ENCODE results near the gene DPP6.

DNA sequence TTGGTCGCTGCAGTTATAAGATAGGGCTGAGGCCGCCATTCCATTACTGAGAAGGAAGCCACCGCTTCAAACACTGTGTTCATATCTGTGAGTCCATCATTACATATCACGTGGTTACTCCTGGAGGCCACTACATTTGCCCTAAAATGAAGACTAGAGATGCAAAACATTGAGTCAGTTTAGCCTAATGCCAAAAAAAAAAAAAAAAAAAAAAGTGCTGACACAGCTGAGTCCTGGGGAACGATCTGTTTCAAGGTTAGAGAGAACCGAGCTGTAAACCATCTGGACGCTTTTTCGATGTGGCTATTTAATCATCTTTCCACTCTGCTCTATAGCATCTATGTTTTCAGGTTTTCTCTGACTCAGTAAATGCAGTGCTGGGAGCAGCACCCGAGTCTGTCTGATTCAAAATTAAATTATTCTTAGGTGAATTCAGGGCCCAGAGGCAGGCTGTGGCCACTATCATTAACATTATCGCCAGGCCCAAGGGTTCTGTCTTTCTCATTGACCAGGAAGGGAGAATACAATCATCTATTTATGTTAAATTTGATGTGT is 501.6 kb downstream of the DPP6 start:
- TF ChIP-seq TARDBP (IDR thresholded peaks at IDR 0.05), result no peak
- TF ChIP-seq, protein P1, sequence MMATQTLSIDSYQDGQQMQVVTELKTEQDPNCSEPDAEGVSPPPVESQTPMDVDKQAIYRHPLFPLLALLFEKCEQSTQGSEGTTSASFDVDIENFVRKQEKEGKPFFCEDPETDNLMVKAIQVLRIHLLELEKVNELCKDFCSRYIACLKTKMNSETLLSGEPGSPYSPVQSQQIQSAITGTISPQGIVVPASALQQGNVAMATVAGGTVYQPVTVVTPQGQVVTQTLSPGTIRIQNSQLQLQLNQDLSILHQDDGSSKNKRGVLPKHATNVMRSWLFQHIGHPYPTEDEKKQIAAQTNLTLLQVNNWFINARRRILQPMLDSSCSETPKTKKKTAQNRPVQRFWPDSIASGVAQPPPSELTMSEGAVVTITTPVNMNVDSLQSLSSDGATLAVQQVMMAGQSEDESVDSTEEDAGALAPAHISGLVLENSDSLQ (IDR thresholded peaks at IDR 0.05), result no peak
- TF ChIP-seq SP1 (IDR thresholded peaks at IDR 0.05), result no peak
- TF ChIP-seq CTBP1 (IDR thresholded peaks at IDR 0.05; ENCODE audit: borderline replicate concordance), result no peak
- TF ChIP-seq FOXK2 (IDR thresholded peaks at IDR 0.05), result no peak

All from HEK293T (cell line).